WTC11 (cell line): ENCODE measurements around the gene CPT1A. TPM values are rescaled to one million over a fixed set of nuclear protein-coding genes. Genes with fewer than 3 reads are reported as not detected.

ENCODE experiments used
- ATAC-seq: fragments of 200-7000 bp; cut with Tn5 transposase; 2 replicates; pipeline ENCODE4 v1.10.0; 2021; ENCODE audit warnings: mild to moderate bottlenecking, moderate library complexity
- CTCF ChIA-PET: fragments of 300-600 bp; sonication (Branson Sonifier 250); formaldehyde crosslinking; loops from one replicate; lab custom pipeline; 2021; ENCODE audit warnings: antibody characterized with exemption; lab: Charles Lee
- POLR2A ChIA-PET: fragments of 350-600 bp; sonication (Branson Sonifier 250); formaldehyde crosslinking; loops from one replicate; lab custom pipeline; 2021; ENCODE audit warnings: antibody characterized with exemption; lab: Charles Lee
- DNase-seq: peaks from one replicate; pipeline ENCODE4 v3.0.0; 2021; ENCODE audit warnings: low spot score
- H3K27ac Mint-ChIP-seq: 2 replicates; pipeline ENCODE4 v1.8.0; 2021; ENCODE audit warnings: mixed read lengths
- H3K27me3 Mint-ChIP-seq: 2 replicates; pipeline ENCODE4 v1.8.0; 2021; ENCODE audit warnings: low read depth, mild to moderate bottlenecking, moderate library complexity, mixed read lengths
- H3K36me3 Mint-ChIP-seq: 2 replicates; pipeline ENCODE4 v1.8.0; 2021; ENCODE audit warnings: mixed read lengths
- H3K4me1 Mint-ChIP-seq: 2 replicates; pipeline ENCODE4 v1.8.0; 2022; ENCODE audit warnings: mixed read lengths
- H3K4me3 Mint-ChIP-seq: 2 replicates; pipeline ENCODE4 v1.8.0; 2021; ENCODE audit warnings: mild to moderate bottlenecking, moderate library complexity, mixed read lengths
- H3K9me3 Mint-ChIP-seq: 2 replicates; pipeline ENCODE4 v1.8.0; 2021; ENCODE audit warnings: mixed read lengths
- CREM ChIP-seq: sonication (generic); formaldehyde crosslinking; IDR thresholded peaks from 2 replicates; pipeline ENCODE4 v1.8.1; 2022; ENCODE audit warnings: mild to moderate bottlenecking, missing genetic modification reagents, moderate library complexity
- ESRRA ChIP-seq: sonication (generic); formaldehyde crosslinking; IDR thresholded peaks from 2 replicates; pipeline ENCODE4 v1.8.1; 2022; ENCODE audit warnings: mild to moderate bottlenecking, missing genetic modification reagents, borderline replicate concordance
- ETV6 ChIP-seq: sonication (generic); formaldehyde crosslinking; IDR thresholded peaks from 2 replicates; pipeline ENCODE4 v1.8.1; 2022; ENCODE audit warnings: mild to moderate bottlenecking, missing genetic modification reagents
- FOXP1 ChIP-seq: sonication (generic); formaldehyde crosslinking; IDR thresholded peaks from 2 replicates; pipeline ENCODE4 v1.8.0; 2022; ENCODE audit warnings: missing genetic modification reagents, mild to moderate bottlenecking, moderate library complexity, borderline replicate concordance
- GABPB1 ChIP-seq: sonication (generic); formaldehyde crosslinking; IDR thresholded peaks from 2 replicates; pipeline ENCODE4 v1.8.1; 2023; ENCODE audit warnings: mild to moderate bottlenecking, missing genetic modification reagents
- GTF2I ChIP-seq: fragments of 250-450 bp; sonication (Bioruptor Pico); conservative IDR thresholded peaks from 2 replicates; pipeline ENCODE4 v1.4.0; 2021; ENCODE audit warnings: mild to moderate bottlenecking
- JAZF1 ChIP-seq: fragments of 250-450 bp; sonication (Bioruptor Pico); IDR thresholded peaks from 2 replicates; pipeline ENCODE4 v1.9.0; 2021; ENCODE audit warnings: moderate library complexity, mild to moderate bottlenecking, inconsistent platforms
- MLX ChIP-seq: sonication (generic); formaldehyde crosslinking; IDR thresholded peaks from 2 replicates; pipeline ENCODE4 v1.8.1; 2023; ENCODE audit warnings: mild to moderate bottlenecking, missing genetic modification reagents, moderate library complexity
- PRRX2 ChIP-seq: fragments of 250-450 bp; sonication (Bioruptor Pico); IDR thresholded peaks from 2 replicates; pipeline ENCODE4 v1.8.0; 2021; ENCODE audit warnings: mild to moderate bottlenecking
- SOX15 ChIP-seq: fragments of 250-450 bp; sonication (Bioruptor Pico); IDR thresholded peaks from 2 replicates; pipeline ENCODE4 v1.9.0; 2021; ENCODE audit warnings: mild to moderate bottlenecking
- TCF7 ChIP-seq: sonication (generic); formaldehyde crosslinking; IDR thresholded peaks from 2 replicates; pipeline ENCODE4 v1.8.0; 2022; ENCODE audit warnings: mild to moderate bottlenecking, low read depth, missing genetic modification reagents, moderate library complexity
- ZBTB21 ChIP-seq: sonication (generic); formaldehyde crosslinking; IDR thresholded peaks from 2 replicates; pipeline ENCODE4 v1.8.1; 2023; ENCODE audit warnings: mild to moderate bottlenecking, missing genetic modification reagents, borderline replicate concordance
- ZNF263 ChIP-seq: sonication (generic); formaldehyde crosslinking; IDR thresholded peaks from 2 replicates; pipeline ENCODE4 v1.8.1; 2022; ENCODE audit warnings: low read depth, mild to moderate bottlenecking, moderate library complexity, missing genetic modification reagents
- ZNF317 ChIP-seq: sonication (generic); formaldehyde crosslinking; IDR thresholded peaks from 2 replicates; pipeline ENCODE4 v1.8.1; 2023; ENCODE audit warnings: low read depth, mild to moderate bottlenecking, moderate library complexity, missing genetic modification reagents, borderline replicate concordance
- ZNF512 ChIP-seq: sonication (generic); formaldehyde crosslinking; IDR thresholded peaks from 2 replicates; pipeline ENCODE4 v1.8.1; 2022; ENCODE audit warnings: missing genetic modification reagents, borderline replicate concordance
- total RNA-seq: library from RNA; stranded (reverse); gene quantifications from 3 replicates; pipeline ENCODE4 v1.2.3, GENCODE V29; 2021
- TF ChIP-seq, protein P1 (sequence below): sonication (generic); formaldehyde crosslinking; IDR thresholded peaks from 2 replicates; pipeline ENCODE4 v1.8.1; 2023; ENCODE audit warnings: mild to moderate bottlenecking, missing genetic modification reagents, borderline replicate concordance
- TF ChIP-seq, protein P2 (sequence below): sonication (generic); formaldehyde crosslinking; IDR thresholded peaks from 2 replicates; pipeline ENCODE4 v1.8.0; 2023; ENCODE audit warnings: missing genetic modification reagents
- TF ChIP-seq, protein P3 (sequence below): sonication (generic); formaldehyde crosslinking; IDR thresholded peaks from 2 replicates; pipeline ENCODE4 v1.8.0; 2023; ENCODE audit warnings: mild to moderate bottlenecking, missing genetic modification reagents
- TF ChIP-seq, protein P4 (sequence below): sonication (generic); formaldehyde crosslinking; IDR thresholded peaks from 2 replicates; pipeline ENCODE4 v1.8.1; 2023; ENCODE audit warnings: mild to moderate bottlenecking, moderate library complexity, missing genetic modification reagents
- TF ChIP-seq, protein P5 (sequence below): sonication (generic); formaldehyde crosslinking; IDR thresholded peaks from 2 replicates; pipeline ENCODE4 v1.8.1; 2022; ENCODE audit warnings: mild to moderate bottlenecking, missing genetic modification reagents, moderate library complexity, borderline replicate concordance

Gene CPT1A
- total RNA-seq, 1 experiment from 2014 or later, result 28.1 TPM

DNA sequence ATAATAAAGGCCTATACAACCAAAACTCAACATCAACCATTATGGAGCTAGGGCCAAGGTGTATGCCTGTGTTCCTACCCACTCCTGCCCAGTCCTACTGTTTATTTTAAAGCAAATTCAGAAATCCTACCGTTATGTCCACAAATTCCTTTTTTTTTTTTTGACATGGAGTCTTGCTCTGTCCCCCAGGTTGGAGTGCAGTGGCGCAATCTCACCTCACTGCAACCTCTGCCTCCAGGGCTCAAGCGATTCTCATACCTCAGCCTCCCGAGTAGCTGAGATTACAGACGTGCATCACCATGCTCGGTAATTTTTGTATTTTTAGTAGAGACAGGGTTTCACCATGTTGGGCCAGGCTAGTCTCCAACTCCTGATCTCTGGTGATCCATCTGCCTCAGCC is 3.1 kb upstream of the CPT1A start (continued):
- no peak for TF ChIP-seq MLX (CRISPR knock-in tag)
- TF ChIP-seq ESRRA (CRISPR knock-in tag), result no peak
- TF ChIP-seq, protein P1, sequence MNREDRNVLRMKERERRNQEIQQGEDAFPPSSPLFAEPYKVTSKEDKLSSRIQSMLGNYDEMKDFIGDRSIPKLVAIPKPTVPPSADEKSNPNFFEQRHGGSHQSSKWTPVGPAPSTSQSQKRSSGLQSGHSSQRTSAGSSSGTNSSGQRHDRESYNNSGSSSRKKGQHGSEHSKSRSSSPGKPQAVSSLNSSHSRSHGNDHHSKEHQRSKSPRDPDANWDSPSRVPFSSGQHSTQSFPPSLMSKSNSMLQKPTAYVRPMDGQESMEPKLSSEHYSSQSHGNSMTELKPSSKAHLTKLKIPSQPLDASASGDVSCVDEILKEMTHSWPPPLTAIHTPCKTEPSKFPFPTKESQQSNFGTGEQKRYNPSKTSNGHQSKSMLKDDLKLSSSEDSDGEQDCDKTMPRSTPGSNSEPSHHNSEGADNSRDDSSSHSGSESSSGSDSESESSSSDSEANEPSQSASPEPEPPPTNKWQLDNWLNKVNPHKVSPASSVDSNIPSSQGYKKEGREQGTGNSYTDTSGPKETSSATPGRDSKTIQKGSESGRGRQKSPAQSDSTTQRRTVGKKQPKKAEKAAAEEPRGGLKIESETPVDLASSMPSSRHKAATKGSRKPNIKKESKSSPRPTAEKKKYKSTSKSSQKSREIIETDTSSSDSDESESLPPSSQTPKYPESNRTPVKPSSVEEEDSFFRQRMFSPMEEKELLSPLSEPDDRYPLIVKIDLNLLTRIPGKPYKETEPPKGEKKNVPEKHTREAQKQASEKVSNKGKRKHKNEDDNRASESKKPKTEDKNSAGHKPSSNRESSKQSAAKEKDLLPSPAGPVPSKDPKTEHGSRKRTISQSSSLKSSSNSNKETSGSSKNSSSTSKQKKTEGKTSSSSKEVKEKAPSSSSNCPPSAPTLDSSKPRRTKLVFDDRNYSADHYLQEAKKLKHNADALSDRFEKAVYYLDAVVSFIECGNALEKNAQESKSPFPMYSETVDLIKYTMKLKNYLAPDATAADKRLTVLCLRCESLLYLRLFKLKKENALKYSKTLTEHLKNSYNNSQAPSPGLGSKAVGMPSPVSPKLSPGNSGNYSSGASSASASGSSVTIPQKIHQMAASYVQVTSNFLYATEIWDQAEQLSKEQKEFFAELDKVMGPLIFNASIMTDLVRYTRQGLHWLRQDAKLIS, result no peak
- no peak for TF ChIP-seq CREM
- TF ChIP-seq, protein P2, sequence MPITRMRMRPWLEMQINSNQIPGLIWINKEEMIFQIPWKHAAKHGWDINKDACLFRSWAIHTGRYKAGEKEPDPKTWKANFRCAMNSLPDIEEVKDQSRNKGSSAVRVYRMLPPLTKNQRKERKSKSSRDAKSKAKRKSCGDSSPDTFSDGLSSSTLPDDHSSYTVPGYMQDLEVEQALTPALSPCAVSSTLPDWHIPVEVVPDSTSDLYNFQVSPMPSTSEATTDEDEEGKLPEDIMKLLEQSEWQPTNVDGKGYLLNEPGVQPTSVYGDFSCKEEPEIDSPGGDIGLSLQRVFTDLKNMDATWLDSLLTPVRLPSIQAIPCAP (CRISPR knock-in tag), result no peak
- no peak for TF ChIP-seq FOXP1 (CRISPR knock-in tag)
- TF ChIP-seq, protein P3, sequence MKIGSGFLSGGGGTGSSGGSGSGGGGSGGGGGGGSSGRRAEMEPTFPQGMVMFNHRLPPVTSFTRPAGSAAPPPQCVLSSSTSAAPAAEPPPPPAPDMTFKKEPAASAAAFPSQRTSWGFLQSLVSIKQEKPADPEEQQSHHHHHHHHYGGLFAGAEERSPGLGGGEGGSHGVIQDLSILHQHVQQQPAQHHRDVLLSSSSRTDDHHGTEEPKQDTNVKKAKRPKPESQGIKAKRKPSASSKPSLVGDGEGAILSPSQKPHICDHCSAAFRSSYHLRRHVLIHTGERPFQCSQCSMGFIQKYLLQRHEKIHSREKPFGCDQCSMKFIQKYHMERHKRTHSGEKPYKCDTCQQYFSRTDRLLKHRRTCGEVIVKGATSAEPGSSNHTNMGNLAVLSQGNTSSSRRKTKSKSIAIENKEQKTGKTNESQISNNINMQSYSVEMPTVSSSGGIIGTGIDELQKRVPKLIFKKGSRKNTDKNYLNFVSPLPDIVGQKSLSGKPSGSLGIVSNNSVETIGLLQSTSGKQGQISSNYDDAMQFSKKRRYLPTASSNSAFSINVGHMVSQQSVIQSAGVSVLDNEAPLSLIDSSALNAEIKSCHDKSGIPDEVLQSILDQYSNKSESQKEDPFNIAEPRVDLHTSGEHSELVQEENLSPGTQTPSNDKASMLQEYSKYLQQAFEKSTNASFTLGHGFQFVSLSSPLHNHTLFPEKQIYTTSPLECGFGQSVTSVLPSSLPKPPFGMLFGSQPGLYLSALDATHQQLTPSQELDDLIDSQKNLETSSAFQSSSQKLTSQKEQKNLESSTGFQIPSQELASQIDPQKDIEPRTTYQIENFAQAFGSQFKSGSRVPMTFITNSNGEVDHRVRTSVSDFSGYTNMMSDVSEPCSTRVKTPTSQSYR, result no peak
- TF ChIP-seq, all 79 proteins: peak for 0

DNA sequence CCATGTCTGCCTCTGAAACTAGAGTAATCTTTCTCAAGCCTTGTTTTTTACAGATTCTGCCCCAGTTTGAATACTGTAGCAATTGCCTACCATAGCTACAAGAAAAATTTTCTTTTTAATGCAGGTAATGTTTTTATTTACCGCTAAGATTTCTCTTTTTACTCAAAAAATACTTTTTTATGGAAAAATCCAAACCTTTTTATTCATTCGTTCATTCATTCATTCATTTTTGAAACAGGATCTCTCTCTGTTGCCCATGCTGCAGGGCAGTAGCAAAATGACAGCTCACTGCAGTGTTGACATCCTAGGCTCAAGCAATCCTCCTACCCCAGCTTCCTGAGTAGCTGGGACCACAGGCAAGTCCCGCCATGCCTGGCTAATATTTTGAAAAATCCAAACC is 2.7 kb upstream of the CPT1A start:
- POLR2A ChIA-PET, result interaction anchor here (0.5 to 0.8 kb wide), 2 partner anchors 11 to 18 kb away, joined by 3 to 4 read pairs; no protein-coding TSS in a partner anchor
- Mint-ChIP-seq H3K27me3 (peaks cover 67% of the 10 kb centered on the region), H3K4me3 (peak overlapping the region; percentile 71), H3K9me3 (no peaks in the 10 kb centered on the region)
- no peak for TF ChIP-seq JAZF1
- TF ChIP-seq GTF2I (CRISPR knock-in tag), result no peak
- TF ChIP-seq ZNF317 (CRISPR knock-in tag), result no peak
- TF ChIP-seq PRRX2 (CRISPR knock-in tag), result no peak
- no peak for TF ChIP-seq TCF7 (CRISPR knock-in tag)
- no peak for TF ChIP-seq ZNF263 (CRISPR knock-in tag)
- TF ChIP-seq, all 79 proteins: peak for 0
- peaks cover 32% of the 10 kb centered on the region for H3K4me1 Mint-ChIP-seq
- DNase-seq (no peak), ATAC-seq (no peak)
- H3K36me3 Mint-ChIP-seq, result no peaks in the 10 kb centered on the region
- CTCF ChIA-PET, result interaction anchor here (0.9 to 3.2 kb wide), 14 partner anchors 8 to 243 kb away, joined by 3 to 21 read pairs (median 6); no protein-coding TSS in a partner anchor
- H3K27ac Mint-ChIP-seq, result no peak overlapping the region

- POLR2A ChIA-PET, result interaction anchor here (0.5 to 0.8 kb wide), 2 partner anchors 11 to 18 kb away, joined by 3 to 4 read pairs; no protein-coding TSS in a partner anchor
- H3K9me3 Mint-ChIP-seq, result no peaks in the 10 kb centered on the region
- no peak for TF ChIP-seq ZNF512 (CRISPR knock-in tag)
- TF ChIP-seq, protein P4, sequence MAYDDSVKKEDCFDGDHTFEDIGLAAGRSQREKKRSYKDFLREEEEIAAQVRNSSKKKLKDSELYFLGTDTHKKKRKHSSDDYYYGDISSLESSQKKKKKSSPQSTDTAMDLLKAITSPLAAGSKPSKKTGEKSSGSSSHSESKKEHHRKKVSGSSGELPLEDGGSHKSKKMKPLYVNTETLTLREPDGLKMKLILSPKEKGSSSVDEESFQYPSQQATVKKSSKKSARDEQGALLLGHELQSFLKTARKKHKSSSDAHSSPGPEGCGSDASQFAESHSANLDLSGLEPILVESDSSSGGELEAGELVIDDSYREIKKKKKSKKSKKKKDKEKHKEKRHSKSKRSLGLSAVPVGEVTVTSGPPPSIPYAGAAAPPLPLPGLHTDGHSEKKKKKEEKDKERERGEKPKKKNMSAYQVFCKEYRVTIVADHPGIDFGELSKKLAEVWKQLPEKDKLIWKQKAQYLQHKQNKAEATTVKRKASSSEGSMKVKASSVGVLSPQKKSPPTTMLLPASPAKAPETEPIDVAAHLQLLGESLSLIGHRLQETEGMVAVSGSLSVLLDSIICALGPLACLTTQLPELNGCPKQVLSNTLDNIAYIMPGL (CRISPR knock-in tag), result peak; percentile 87
- TF ChIP-seq GABPB1 (CRISPR knock-in tag), result no peak
- TF ChIP-seq, protein P5, sequence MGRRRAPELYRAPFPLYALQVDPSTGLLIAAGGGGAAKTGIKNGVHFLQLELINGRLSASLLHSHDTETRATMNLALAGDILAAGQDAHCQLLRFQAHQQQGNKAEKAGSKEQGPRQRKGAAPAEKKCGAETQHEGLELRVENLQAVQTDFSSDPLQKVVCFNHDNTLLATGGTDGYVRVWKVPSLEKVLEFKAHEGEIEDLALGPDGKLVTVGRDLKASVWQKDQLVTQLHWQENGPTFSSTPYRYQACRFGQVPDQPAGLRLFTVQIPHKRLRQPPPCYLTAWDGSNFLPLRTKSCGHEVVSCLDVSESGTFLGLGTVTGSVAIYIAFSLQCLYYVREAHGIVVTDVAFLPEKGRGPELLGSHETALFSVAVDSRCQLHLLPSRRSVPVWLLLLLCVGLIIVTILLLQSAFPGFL (CRISPR knock-in tag), result no peak
- TF ChIP-seq SOX15, result no peak
- peak; percentile 42; the same call in 1 of the 2 replicates for TF ChIP-seq ETV6 (CRISPR knock-in tag)
- TF ChIP-seq ZBTB21 (CRISPR knock-in tag), result peak; percentile 82; the same call in 1 of the 2 replicates
- TF ChIP-seq GTF2I (CRISPR knock-in tag), result no peak
These were observed 2.1 kb upstream of the CPT1A start for GRCh38 chr11:68843703-68844312.

More at GRCh38 chr11:68843703-68844312, 2.1 kb upstream of the CPT1A start:
- Mint-ChIP-seq H3K4me1 (peaks cover 33% of the 10 kb centered on the region), H3K4me3 (peak overlapping the region; percentile 71), H3K27ac (no peak overlapping the region), H3K27me3 (peaks cover 67% of the 10 kb centered on the region), H3K36me3 (no peaks in the 10 kb centered on the region)
- DNase-seq, result peak; percentile 80
- CTCF ChIA-PET, result interaction anchor here (0.6 to 3.2 kb wide), 16 partner anchors 9 to 244 kb away, joined by 3 to 21 read pairs (median 6); no protein-coding TSS in a partner anchor
- peak; percentile 66 for ATAC-seq
